22Rv1 (cell line): ENCODE results near the gene USP3.

Experiments
- H3K27ac ChIP-seq: fragments of 450-650 bp; 2 replicates; pipeline ENCODE4 v1.5.1; 2017
- CTCF ChIP-seq: fragments of 450-650 bp; IDR thresholded peaks from 2 replicates; pipeline ENCODE4 v1.5.1; 2017; ENCODE audit warnings: mild to moderate bottlenecking
- ZFX ChIP-seq: fragments of 450-650 bp; IDR thresholded peaks from 2 replicates; pipeline ENCODE4 v1.6.1; 2017; ENCODE audit warnings: antibody characterized with exemption, borderline replicate concordance

USP3 gene

GRCh38 chr15:63601704-63602185 is 97.4 kb downstream of the USP3 start:
- TF ChIP-seq ZFX: no peak
- TF ChIP-seq CTCF: no peak
- peak overlapping the region; percentile 83 for H3K27ac ChIP-seq

GRCh38 chr15:63602595-63602994 is 98.2 kb downstream of the USP3 start:
- TF ChIP-seq ZFX (no peak), CTCF (no peak)
- no peak overlapping the region for H3K27ac ChIP-seq

GRCh38 chr15:63603516-63603915 is 99.1 kb downstream of the USP3 start:
- TF ChIP-seq ZFX (no peak), CTCF (no peak)

GRCh38 chr15:63604281-63604680 is 99.9 kb downstream of the USP3 start:
- no peak for TF ChIP-seq ZFX
- no peak for TF ChIP-seq CTCF
- H3K27ac ChIP-seq: no peak overlapping the region

More at GRCh38 chr15:63603516-63603915, 99.1 kb downstream of the USP3 start:
- H3K27ac ChIP-seq: no peak overlapping the region

- TF ChIP-seq CTCF (no peak), ZFX (no peak)
- H3K27ac ChIP-seq: no peak overlapping the region
Measured at GRCh38 chr15:63605036-63605435, 100.6 kb downstream of the USP3 start.

GRCh38 chr15:63605816-63606215 is 101.4 kb downstream of the USP3 start:
- TF ChIP-seq ZFX (no peak), CTCF (no peak)
- no peak overlapping the region for H3K27ac ChIP-seq

GRCh38 chr15:63606308-63606707 is 101.9 kb downstream of the USP3 start:
- TF ChIP-seq ZFX (no peak), CTCF (no peak)
- no peak overlapping the region for H3K27ac ChIP-seq
